SK-N-MC (cell line): Measurements from ENCODE around the gene ADORA2B.

ENCODE experiments used
- EZH2 ChIP-seq: fragments of 200-600 bp; sonication (generic); IDR thresholded peaks from one replicate; pipeline ENCODE4 v1.6.1; 2017; ENCODE audit warnings: antibody characterized with exemption
- FOXP2 ChIP-seq: optimal IDR thresholded peaks from 2 replicates; pipeline ENCODE3; 2011; ENCODE audit warnings: mild to moderate bottlenecking, moderate library complexity; ENCODE audit not compliant: insufficient read depth; ENCODE audit errors: extremely low read length, control extremely low read depth
- POLR2AphosphoS5 ChIP-seq: IDR thresholded peaks from 2 replicates; pipeline ENCODE4 v1.6.1; 2012; ENCODE audit warnings: mild to moderate bottlenecking, low read depth, low read length, borderline replicate concordance

- TF ChIP-seq EZH2: no peak
- no peak for TF ChIP-seq POLR2AphosphoS5
- TF ChIP-seq FOXP2: no peak
Observed at GRCh38 chr17:15941781-15942180, 3.1 kb upstream of the ADORA2B start.
